Activated naive CD4-positive, alpha-beta T cell treated with Interleukin-2 at 50 U/mL for 16 hours (primary cell): Measurements from ENCODE around the gene TMPRSS7.

Source experiments
- DNase-seq: peaks from one replicate; pipeline ENCODE4 v3.0.0-alpha.2; 2020

TMPRSS7 gene

DNA sequence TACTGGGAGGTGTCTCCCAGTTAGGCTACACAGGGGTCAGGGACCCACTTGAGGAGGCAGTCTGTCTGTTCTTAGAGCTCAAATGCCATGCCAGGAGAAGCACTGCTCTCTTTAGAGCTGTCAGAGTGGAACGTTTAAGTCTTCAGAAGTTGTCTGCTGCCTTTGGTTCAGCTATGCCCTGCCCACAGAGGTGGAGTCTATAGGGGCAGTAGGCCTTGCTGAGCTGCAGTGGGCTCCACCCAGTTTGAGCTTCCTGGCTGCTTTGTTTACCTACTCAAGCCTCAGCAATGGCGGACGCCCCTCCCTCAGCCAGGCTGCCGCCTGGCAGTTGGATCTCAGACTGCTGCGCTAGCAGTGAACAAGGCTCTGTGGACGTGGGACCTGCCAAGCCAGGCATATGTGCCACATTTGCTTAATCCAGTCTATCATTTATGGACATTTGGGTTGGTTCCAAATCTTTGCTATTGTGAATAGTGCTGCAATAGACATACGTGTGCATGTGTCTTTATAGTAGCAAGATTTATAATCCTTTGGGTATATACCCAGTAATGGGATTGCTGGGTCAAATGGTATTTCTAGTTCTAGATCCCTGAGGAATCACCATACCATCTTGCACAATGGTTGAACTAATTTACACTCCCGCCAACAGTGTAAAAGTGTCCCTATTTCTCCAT is 38.0 kb downstream of the TMPRSS7 start:
- DNase-seq, result peak; percentile 68

DNA sequence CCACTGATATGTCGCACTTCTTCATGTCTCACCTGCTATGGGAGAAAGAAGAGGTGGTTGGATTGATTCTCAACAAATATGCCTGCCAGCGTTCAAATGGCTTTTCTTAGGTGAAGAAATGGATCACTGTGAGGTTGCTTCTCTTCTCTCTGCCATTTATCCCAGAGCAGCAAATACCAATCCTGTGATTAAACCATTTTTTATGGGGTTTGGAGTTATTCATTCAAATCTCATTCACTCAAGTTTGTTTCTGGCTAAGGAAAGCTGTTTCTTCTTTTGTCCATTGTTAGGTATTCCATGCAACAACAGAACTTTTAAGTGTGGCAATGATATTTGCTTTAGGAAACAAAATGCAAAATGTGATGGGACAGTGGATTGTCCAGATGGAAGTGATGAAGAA is 39.5 kb downstream of the TMPRSS7 start:
- no peak for DNase-seq

DNA sequence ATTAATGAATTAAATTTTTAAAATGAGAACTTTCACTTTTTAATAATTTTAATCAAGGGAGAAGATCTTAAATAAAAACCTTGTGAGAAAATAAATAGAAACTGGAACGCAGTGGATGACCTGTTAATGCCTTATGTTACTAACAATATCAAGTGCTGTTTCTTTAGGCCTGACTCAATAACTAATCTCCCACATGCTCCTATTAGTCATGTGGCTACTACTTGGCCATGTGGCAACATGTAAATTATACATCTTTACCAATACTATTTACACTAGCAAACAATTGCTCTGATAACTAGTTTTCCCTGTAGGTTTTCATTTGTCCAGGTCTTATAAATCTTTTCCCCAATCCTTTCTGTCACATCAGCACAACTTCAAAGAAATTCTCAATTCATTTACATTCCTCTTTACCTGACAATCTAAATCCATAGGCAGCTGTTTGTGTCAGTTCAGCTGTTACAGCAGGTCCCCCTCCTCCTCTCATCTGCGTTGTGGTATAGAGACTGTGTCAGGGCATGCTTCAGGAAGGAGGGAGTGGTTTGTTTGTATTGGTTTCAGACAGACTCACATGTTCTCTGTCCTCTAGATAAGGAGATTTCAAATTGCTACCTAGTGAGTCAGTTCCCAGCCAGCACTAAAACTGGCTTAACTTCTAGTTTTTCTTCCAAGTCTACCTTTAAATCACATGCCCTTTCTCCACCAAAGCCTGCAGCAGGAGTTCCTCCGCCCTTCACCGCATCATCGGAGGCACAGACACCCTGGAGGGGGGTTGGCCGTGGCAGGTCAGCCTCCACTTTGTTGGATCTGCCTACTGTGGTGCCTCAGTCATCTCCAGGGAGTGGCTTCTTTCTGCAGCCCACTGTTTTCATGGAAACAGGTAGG is 40.3 kb downstream of the TMPRSS7 start:
- peak; percentile 25 for DNase-seq

DNA sequence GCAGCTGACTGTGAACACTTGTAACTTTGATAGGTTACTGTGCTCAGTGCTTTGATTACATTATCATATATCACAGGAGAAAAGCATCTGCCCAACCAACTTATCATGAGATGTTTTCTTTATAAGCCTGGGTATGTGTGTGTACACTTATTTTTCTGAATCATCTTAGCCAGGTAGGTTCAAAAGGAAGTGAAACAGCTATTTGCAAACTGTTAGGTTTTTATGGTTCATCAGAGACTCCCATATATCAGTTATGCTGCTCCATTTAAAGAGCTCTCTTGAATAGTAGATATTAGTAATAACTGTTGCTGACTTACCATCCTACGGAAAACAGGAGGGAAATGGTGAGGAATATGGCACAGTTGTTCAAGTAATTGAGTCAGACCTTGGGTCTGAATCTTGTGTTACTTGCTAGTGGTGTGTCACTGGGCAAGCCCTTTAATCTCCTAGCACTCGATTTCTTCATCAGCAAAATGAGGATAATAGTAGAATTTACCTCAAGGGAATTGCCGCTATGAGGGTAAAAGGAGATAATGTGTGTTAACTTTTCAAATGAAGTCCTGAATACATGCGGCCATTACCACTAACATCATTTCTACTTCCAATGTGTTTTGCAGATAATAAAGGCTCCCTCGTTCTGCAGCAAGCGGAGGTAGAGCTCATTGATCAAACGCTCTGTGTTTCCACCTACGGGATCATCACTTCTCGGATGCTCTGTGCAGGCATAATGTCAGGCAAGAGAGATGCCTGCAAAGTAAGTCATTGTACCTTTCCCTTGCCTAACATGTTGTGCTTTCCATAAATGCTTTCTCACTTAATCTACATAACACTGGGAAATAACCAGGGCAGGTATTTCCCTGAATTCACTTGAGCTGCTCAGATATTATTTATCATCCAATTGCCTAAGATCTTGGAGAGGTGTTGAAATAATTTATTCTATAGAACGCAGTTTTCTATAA is 43.9 kb downstream of the TMPRSS7 start:
- DNase-seq, result no peak

DNA sequence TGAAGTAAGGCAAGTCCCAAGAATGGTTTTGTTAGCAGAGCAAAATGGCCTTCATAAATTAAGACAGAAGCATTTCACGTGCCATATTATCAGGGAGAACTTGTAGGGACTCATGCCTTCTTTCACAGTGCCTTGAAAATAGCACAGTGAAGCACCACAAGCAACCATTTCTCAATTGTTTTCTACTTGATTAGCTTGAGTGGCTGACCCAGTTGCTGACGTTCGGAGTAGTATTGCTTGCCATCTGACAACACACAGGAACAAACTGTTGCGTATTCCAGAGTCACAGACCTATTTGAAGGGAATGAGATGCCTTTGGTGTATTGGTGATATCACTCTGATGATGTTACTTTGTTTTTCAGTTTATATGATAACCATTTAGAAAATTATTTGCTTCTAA is 48.7 kb downstream of the TMPRSS7 start:
- no peak for DNase-seq

DNA sequence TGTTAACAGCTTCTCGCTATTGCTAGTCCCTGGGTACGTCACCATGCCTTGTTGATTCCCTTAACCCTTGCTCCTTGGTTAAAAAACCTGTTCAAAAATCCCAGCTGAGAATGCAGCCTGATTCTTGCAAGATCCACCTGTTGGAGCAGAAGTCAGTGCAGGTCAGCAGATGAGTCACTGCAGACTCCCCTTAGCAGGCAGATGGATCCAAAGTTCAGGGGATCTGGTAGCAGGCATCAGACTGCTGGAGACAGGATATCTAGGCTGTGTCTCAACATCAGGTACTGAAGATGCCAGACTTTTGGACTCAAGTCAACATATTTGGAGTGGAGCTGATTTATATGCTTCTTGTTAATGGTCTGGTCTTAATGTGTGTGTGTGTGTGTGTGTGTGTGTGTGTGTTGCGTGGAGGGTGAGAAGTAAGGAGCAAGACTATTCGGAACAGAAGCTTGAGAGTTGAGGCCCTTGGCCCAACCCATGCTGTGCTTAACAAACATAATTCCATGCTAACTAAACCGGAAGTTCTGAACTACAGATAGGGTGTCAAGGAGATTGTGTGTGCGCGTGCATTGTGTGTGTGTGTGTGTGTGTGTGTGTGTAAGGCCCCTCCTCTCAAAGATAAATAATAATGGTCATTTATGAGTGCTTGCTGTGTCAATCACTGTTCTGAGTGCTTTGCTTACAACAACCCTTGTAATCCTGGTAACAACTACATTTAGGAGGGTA is 50.6 kb downstream of the TMPRSS7 start:
- DNase-seq, result no peak

DNA sequence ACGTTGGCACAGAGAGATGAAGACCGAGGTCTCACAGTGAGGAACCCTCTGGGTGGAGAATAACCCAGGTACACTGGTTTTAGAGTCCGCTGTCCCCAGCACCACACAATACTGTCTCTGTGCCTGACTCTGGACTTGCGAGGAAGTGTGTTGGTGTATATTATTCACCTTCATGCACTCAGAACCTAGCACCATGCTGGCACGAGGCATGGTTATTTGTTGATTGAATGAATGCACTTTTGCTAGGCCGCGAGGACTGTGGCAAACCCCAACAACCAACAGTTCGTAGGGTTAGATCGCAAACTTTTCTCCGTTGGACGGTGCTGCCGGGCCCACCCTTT is 51.2 kb downstream of the TMPRSS7 start:
- DNase-seq, result no peak

DNA sequence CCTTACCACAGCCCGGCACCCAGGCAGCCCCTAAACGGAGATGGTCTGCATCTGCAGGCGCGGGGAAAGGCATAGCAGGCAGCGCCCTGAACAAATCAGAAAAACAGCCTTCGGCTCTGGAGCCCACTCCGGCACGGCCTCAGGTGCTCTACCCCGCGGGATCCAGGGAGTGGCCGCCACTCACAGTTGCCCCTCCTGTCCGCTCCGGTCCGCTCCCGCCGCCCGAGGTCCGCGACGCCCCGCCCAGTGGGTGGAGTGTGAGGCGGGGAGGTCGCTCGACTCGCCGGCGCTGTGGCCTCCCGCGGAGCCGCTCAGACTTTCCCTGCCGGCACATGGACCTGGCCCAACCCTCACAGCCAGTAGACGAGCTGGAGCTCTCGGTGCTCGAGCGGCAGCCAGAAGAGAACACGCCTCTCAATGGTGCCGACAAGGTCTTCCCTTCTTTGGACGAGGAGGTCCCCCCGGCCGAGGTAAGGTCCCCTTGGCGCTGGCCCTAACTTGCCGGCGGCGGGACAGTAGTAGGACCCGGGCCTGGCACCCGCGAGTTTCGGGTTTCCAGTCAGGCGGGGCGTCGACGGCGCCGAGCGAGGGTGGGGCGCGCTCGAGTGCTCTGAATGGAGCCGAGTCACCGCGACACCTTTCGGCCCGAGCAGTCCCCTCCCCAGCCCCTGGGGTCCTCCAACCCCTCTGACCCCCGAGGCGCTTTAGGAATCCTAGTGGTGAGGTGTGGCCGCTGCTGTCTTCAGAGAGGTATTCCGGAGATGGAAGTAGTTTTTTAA is 51.7 kb downstream of the TMPRSS7 start, which contains the start of gene C3orf52:
Gene C3orf52 (plus strand): TSS at position 314 of the 779 bp plus-strand sequence. CDS start 19 bp downstream, at position 333.
- peak; percentile 66 for DNase-seq

DNA sequence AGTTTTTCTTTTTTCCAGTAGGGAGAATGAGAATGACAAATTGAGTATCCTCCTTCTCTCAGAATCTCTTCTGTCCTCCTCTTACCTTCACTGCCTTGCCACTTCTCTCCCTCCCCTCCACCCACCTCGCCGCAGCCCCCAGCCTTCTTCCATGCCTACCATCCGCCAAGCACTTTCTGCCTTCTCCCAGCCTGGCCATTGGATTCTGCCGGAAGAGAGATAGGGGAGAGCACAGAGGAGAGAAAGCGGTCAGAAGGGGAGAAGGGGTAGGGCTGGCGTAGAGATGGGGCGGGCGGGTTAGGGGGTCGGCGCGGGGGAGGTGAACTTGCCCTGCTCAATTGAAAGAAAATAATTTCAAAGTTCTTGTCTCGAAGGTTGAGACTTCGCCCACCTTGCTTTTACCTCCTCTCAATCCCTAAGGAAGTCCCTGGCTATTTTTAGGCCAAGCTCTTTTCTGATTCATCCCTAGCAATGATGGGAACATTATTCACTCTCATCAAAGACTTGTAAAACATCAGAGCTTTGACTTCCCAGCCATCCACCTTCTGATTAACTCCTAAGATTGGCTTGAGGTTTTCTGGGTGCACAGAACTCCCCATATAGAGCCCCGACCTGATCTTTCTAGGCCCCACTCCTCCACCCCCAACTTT is 52.5 kb downstream of the TMPRSS7 start:
- DNase-seq, result no peak

DNA sequence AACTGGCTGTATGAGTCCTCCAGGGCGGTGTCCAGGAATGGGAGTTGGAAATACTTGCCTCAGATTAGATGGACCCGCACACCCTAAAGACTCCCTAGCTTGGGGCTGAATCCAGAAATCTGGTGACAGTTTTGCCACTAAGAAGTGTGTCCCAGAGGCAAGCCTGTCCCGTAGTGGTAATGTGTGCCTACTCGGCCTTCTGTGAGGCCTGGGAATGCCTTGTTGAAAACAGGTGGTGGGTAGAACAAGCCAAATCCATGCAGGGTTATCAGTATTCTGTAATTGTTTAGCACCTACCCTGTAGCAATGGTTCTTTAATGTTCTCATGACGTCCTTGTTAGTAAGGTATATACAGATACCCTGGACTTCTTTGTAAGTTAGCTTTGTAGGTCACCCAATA is 53.2 kb downstream of the TMPRSS7 start:
- DNase-seq, result no peak

DNA sequence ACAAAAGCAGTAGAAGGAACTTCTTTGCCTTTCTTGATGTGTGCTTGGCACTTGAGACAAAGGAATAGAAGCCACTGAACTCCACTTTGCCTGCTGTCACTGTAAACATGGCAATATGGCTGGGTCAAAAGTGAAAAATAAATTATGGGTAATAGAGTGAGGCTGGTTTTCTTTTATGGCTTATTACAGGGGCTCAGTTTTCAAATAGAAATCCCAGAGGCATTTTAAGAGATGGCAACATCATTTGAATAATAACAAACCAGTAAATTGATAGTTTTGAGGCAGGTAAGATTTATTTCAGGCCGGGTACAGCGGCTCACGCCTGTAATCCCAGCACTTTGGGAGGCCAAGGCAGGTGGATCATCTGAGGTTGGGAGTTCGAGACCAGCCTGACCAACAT is 54.4 kb downstream of the TMPRSS7 start:
- DNase-seq, result no peak

DNA sequence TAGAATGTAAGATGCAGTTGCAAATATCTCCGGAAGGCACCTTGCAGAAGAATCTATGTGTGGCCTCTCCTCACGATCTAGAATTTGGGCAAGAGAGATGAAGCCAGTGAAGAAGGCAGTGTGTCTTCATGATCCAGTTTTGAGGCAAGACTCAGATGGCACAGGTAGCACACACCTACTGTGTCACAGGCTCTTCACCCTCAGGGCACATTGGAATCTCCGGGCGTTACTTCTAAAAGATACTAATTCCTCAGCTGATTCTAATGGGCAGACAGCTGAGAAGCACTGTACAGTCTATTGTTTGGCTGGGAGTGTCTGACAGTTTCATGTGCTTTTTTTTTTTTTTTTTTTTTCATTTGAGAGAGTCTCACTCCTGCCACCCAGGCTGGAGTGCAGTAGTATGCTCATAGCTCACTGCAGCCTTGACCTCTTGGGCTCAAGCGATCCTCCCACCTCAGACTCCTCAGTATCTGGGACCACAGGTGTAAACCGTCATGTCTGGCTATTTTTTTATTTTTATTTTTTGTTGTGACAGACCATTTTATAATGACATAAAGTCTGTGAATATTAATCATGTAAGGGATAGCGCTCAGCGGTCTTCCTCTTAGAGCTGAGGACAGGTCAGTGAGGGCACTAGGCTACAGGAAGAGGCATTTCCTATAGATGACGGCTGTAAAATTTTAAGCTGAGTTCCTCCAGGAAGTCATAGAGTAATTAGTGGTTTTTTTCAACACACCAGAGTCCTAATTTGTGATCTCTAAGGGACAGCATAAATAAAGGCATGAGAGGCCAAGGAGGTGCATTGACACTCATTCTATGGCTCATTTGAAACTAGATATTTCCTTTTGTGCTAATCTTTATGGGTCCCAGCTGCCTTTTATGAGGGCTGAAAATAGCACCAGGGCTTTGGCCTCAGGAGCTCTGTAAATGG is 55.7 kb downstream of the TMPRSS7 start:
- no peak for DNase-seq

DNA sequence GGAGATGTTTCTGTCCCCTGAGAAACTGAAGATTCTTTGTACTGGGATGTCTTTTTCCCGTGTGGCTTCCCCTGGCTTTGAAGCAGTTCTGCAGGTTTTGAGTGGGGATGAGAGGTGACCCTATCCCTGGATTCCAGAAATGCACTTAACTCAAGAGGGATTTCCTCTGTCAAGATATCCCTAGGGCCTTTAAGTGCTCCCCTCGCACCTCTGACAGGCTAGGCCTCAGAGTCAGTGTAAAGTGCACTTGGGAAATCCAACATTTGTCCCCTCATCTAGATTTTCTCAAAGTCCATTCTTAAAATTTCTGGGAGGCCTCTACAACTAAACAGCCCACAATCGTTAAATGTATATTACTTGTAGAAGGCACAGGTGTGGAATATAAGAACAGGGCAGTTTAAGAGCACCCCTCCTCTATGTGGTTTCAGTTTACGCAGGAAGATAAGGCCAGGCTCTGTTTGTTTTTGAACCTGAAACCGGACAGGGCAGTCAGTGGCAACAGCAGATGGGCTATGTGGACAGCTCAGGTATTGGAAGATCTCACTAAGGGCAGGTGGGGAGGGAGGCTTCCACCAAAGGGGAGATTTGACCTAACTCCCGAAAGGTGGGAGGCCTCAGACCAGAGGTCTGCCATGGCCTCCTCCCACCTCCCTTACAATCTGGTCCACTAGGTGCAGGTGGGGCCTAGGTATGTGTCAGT is 56.5 kb downstream of the TMPRSS7 start:
- no peak for DNase-seq

DNA sequence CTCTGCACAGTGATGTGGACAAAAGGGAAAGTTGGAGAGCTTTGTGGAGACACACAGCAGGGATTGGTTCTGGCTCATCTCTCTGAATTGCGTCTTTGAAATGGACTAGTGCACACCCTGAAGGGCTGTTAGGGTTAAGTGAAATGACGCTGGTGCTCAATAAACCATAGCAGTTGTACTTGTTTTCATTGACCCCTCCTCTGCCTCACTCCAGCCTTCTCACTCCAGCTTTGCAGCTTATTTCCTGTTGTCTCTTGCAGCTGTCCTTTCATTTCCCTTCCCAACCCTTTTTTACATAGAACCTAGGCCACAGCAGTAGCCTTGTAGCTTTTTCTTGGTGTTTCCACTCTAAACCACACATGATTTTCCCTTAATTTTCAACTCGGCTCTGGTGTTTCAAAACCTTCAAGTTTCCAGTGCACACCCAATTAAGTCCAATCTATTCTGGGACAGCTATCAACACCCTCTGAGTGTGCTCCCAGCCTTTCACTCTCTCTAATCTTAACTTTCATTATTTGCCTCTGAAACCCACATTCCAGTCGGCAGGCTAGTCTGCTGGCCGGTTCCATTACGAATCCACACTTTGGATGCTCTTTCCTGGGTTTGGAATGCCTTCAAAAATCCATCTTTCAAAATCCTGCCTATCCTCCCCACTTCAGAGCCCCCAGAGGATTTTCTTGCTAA is 58.1 kb downstream of the TMPRSS7 start:
- no peak for DNase-seq

DNA sequence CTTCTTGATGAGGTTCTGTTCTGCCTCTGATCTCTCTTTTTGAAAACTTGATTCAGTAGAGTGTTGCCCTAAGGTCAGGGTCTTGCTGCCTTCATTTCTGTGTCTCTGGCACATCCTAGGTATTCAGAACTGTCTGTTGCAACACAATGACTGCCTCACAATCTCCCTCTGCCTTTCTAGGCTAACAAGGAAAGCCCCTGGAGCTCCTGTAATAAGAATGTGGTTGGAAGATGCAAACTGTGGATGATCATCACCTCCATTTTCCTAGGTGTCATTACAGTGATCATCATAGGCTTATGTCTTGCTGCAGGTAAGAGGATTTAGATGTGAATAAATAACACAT is 58.6 kb downstream of the TMPRSS7 start:
- DNase-seq, result no peak

DNA sequence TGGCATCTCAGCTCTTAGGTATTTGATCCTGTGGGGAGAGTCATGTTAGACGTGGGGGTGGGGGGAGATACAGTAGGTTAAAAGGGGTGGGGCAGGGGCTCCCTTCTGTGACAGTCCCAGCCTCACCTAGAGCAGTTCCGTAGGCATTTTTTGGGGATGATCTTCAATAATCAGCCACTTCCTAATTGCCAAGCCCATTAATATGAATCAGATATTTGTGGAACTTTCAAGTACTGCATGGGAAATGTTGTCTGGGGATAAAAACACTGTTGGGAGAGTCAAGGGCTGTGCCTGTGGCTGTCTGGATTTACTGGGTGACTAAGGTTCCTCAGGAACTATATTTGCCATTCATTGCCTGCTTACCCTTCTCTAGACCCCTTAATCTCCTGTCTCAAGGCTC is 61.2 kb downstream of the TMPRSS7 start:
- DNase-seq, result no peak

DNA sequence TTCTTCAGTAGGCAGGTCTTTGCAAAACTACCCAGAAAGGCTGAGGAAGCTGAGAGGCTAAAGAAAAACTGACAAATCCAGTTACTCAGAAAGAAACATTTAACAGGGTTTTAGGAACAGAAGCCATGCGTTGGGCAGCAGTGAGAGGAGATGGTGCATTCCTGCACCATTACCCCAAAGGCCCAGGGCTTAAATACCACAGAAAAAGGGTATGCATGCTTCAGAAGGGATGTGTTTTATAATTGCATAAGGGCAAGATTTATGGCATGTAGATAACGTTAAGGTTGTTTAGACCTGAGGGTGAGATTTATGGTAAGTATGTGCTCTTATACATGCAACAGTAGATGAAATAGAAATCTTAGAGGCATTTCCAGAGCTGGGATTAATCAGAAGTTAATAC is 61.6 kb downstream of the TMPRSS7 start:
- DNase-seq, result no peak

DNA sequence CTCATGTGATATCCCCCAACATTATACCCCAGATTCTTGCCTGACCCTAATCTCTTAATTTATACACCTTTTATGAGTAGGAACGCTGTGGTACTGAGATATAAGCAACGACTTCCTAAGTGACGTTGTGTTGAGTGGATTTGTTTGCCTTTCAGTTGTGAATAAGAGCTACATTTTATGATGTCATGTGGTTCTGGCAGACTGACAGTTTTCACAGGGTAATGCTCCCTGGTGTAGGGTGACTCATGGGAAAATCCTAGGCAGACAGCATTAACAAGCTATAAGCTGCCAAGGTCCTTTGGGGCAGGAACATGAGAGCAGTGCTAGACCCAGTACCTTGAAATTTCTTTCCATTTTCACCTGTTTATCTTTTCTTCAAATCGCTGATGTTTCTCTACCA is 62.8 kb downstream of the TMPRSS7 start:
- DNase-seq, result peak; percentile 13

DNA sequence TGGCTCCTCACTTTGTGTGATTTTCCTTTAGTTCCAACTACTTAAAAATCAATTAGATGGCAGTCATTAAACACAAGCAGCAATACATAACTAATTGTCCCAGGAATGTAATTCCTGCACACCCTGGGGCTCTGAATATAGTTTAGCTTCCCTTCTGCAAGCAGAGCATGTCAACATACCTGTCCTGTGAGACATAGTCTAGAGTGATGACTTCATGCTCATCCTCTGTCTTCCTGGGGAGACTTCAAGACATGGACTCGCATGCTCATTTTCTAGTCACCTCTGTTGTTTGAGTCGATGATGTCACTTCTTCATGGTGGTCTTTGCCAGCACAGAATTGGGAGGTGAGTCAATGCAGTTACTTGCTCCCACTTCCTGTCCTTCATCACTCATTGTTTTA is 67.4 kb downstream of the TMPRSS7 start:
- no peak for DNase-seq
